HG03432 (cell line): ENCODE measurements around the gene SPPL2B.
"Not testable (repeated sequence)": the region's sequence is repeated elsewhere in the genome, so short reads cannot be mapped to it uniquely, and the experiment has no call there.

ENCODE experiments used
- ATAC-seq: cut with Tn5 transposase; IDR thresholded peaks from one replicate; pipeline ENCODE4 v1.9.1; 2021; ENCODE audit warnings: mild to moderate bottlenecking, moderate library complexity; ENCODE audit not compliant: unreplicated experiment

Gene SPPL2B

GRCh38 chr19:2375353-2376121 is 47.1 kb downstream of the SPPL2B start:
- no peak for ATAC-seq

DNA sequence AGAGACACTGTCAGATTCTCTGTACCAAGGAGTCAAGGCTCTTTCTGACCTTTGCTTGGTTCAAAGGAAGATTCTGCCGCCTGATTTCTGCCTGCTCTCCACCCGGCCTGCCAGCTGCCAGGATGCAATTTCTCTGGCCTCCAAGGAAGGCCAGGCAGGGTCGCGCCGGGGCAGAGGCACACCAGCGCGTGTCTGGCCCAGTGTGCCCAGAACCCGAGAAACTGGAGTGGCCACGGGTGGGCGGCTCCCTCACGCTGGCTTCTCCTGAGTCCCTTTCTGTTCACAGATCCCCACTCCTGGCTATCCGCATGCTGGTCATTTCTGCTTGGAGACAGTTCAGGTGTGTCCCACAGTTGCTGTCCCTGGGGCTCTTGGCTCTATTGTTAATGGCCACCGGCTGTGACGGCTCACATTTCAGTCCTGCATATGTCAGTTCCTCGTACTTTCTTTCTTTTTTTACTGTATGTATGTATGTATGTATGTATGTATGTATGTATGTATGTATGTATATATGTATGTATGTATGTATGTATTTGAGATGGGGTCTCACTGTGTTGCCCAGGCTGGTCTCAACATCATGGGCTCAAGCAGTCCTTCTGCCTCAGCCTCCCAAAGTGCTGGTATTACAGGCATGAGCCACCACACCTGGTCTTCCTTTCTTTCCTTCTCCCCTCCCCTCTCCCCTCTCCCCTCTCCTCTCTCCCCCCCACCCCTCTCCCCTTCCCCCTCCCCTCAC is 48.5 kb downstream of the SPPL2B start:
- no peak for ATAC-seq

DNA sequence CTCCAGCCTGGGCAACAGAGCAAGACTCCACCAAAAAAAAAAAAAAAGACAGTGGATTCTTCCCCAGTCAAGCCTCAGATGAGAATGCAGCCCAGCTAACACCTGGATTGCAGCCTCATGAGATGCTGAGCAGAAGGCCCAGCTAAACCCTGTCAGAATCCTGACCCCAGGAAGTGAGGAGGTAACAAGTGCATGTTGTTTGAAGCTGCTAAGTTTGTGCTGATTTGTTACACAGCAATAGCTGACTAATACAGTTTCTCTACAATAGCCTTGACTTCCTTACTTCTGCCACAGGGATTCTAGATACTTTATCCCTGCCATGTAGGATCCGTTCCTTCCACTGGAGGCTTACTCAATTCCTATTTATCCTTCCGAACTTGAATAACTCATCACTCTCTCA is 52.1 kb downstream of the SPPL2B start:
- ATAC-seq = no peak

DNA sequence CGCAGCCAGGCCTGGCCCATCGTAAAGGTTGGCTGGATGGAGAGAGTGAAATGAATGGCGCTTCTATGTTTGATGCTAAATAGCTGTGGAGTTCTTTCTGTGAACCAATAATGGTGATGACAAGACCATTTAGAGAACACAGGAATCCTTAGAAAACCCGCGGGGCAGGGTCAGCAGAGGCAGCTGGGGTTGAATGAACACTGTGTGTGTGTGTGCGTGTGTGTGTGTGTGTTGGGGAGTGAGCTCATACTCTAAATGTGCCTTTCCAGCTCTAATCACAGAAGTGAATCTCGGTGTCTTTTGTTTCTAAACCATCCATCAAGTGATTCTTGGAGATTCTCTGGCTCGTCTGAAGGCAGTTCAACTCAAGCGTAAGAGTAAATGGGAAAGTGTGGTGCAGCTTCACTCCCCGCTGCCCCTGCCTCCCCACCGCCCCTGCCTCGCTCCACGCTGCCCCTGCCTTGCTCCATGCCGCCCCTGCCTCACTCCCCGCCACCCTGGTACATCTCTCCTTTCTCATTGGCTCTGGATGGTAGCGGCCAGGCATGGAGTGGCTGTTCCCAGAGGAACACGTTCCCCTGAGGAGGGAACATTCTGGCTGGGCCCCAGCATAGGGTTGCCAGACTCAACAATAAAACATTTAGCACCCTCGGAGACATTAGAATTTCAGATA is 52.8 kb downstream of the SPPL2B start:
- no peak for ATAC-seq

- ATAC-seq = no peak
Observed at GRCh38 chr19:2382530-2383222, 54.2 kb downstream of the SPPL2B start.

DNA sequence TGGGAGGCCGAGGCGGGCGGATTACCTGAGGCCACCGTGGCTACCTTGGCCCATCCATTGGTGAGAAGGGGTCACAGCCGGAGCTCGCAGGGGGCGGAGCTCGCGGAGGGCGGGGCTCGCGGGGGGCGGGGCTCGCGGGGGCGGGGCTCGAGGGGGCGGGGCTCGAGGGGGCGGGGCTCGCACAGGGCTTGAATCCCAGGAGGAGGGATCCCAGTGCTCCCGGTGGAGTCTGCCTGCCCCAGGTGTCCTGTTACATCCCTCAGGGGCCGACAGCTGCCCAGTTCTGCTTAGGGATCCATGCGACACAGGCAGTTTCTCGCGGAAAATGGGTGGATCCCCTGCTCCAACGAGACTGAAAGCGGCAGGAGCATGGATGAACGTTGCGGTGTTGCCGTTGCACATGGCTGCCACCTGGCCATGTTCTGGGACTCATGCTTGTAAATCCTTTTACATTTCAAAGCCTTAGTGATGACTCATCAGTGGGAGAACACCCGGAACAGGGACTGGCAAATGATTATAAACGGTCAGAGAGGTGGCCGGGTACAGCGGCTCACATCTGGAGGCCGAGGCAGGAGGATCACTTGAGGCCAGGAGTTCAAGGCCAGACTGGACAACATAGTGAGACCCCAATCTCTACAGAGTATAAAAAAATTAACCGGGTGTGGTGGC is 56.7 kb downstream of the SPPL2B start:
- ATAC-seq = no peak

DNA sequence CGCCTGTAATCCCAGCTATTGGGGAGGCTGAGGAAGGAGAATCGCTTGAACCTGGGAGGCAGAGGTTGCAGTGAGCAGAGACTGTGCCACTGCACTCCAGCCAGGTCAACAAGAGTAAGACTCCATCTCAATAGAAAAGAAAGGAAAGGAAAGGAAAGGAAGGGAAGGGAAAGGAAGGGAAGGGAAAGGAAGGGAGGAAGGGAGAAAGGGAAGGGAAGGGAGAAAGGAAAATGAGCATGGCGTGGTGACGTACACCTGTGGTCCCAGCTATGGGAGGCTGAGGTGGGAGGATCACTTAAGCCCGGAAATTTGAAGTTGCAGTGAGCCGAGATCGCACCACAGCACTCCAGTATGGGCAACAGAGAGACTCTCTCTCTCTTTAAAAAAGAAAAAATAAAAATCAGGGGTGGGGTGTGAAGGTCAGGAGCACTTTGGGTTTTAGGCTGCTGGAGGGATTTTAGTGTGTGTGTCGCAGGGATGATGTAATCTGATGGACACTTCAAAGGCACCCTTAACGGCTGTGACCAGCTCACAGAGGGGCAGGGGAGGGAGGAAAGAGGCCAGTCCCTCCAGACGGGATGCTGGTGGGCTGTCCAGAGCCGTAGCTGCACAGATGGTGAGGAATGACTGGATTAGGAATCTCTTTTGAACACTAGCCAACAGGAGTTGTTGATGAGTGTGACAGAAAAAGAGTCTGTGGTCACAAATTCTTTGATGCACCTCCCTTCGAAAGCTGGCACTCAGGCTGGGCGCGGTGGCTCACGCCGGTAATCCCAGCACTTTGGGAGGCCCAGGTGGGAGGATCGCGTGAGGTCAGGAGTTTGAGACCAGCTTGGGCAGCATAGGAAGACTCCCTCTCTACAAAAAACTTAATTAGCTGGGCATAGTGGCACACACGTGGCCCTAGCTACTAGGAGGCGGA is 59.1 kb downstream of the SPPL2B start:
- ATAC-seq = no peak

DNA sequence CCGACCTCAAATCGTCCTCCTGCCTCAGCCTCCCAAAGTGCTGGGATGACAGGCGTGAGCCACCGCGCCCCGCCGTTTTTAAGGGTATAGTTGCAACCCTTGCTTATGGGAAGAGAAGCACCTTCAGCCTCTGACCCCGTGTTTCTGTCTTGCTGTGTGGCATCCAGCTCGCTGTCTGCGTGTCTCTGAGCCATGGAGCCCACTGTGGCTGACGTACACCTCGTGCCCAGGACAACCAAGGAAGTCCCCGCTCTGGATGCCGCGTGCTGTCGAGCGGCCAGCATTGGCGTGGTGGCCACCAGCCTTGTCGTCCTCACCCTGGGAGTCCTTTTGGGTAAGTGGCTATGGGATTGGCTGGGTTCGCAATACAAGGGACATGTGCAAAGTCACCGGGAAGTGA is 61.1 kb downstream of the SPPL2B start:
- no peak for ATAC-seq

DNA sequence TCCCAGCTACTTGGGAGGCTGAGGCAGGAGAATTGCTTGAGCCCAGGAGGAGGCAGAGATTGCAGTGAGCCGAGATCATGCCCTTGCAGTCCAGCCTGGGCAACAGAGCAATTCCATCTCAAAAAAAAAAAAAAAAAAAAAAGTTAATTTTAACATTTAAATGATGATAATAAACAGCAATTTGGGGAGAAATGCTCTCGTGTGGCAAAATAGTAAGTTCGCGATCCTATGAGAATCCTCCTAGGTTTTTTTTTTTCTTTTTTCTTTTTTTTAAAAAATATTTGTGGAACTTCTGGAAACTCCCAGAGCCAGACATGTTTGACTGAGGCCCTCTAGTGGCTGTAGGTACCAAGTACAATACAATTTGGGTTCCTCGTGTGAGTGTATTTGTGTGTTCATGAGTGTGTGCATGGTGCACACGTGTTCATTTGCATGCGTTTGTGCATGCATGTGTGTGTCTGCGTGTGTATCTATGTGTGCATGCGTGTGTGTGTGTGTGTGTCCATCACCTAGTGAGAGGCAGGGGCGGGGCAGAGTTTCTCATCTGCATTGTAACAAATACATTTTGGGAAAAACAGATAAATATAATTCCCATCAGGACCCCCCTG is 62.7 kb downstream of the SPPL2B start:
- no peak for ATAC-seq

DNA sequence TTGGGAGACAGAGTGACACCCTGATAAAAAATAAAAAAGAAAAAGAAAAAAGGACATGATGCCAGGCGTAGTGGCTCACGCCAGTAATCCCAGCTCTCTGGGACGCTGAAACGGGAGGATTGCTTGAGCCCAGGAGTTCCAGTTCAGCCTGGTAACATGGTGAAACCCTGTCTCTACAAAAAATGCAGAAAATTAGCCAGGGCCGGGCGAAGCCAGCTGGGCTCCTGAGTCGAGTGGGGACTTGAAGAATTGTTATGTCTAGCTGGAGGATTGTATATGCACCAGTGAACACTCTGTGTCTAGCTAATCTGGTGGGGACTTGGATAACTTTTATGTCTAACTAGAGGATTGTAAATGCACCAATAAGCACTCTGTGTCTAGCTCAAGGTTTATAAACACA is 63.9 kb downstream of the SPPL2B start:
- no peak for ATAC-seq

DNA sequence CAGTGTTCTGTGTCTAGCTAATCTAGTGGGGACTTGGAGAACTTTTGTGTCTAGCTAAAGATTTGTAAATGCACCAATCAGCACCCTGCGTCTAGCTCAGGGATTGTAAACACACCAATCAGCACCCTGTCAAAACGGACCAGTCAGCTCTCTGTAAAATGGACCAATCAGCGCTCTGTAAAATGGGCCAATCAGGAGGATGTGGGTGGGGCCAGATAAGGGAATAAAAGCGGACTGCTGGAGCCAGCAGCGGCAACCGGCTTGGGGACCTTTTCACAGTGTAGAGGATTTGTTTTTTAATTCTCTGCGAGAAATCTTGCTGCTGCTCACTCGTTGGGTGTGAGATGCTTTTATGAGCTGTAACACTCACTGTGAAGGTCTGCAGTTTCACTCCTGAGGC is 64.4 kb downstream of the SPPL2B start:
- ATAC-seq = not testable (repeated sequence)

GRCh38 chr19:2394054-2394441 is 65.6 kb downstream of the SPPL2B start:
- ATAC-seq = no peak

DNA sequence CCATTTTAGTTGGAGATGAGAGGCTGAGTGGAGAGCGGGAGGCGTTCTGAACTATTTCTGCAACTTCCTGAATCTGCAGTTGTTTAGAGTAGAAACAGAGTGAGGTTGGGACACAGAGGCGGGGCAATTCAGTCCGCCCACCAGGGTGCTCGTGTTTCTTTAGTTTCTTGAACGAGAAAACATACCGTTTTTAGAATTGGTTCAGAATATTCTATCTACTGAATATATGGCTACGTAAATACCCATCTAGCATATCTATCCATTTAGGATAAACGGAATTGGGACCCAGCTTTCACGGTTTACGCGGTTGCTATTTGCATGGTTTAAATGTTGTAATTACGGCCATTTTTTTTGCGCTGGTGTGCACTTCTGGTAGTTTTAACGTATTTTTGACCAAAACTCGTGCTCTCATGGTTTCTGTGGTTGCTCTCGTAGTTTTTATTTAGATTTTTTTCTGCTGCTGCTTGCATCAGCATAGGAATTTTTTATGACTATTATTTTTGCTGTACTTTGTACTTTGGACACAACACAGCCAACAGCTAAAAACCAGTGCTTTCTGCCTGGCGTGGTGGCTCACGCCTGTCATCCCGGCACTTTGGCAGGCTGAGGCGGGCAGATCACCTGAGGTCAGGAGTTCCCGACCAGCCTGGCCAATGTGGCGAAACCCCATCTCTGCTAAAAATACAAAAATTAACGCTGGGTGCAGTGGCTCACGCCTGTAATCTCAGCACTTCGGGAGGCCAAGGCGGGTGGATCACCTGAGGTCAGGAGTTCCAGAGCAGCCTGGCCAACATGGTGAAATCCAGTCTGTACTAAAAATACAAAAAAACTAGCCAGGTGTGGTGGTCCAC is 66.2 kb downstream of the SPPL2B start:
- ATAC-seq = no peak

GRCh38 chr19:2395293-2395829 is 66.9 kb downstream of the SPPL2B start:
- ATAC-seq = not testable (repeated sequence)

DNA sequence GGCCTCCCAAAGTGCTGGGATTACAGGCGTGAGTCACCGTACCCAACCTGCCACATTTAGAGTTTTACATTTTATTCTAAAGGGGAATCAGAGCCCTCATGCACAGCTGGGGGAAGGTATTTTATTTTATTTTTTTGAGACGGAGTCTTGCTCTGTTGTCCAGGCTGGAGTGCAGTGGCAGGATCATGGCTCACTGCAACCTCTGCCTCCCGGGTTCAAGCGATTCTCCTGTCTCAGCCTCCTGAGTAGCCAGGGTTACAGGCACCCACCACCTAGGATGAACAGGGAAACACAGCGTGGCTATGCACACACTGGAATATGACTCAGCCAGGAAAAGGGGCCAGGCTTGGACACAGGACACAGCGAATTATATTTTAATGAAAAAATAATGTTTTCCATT is 68.7 kb downstream of the SPPL2B start:
- not testable (repeated sequence) for ATAC-seq

DNA sequence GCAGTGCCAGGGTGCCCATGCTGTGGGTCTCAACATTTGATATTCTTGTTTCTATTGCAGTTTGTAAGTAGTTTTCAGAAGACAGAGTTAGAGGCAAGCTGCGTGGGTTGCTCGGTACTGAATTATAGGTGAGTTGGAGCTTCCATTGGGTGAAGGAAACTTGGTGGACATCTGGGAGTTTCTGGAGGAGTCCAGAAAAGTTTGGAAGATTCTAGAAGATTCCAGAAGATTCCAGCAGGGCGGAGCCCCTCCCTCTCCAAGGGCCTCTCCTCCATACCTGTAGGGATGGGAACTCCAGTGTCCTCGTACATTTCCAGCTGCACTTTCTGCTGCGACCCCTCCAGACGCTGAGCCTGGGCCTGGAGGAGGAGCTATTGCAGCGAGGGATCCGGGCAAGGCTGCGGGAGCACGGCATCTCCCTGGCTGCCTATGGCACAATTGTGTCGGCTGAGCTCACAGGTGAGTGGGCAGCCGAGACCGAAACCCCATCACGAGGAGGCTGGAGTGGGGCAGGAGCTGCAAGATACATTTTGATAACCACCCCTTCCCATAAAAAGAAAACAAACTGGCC is 70.3 kb downstream of the SPPL2B start:
- no peak for ATAC-seq

DNA sequence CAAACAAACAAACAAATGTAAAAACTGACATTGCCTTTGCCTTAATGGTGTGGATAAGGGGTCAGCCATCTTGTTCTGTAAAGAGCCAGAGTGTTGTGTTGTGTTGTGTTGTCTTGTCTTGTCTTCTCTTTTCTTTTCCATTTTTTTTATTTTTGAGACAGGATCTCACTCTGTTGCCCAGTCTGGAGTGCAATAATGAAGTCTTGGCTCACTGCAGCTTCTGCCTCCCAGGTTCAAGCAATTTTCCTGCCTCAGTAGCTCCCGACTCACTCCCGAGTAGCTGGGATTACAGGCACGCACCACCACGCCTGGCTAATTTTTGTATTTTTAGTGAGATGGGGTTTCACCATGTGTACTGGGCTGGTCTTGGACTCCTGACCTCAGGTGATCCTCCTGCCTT is 71.1 kb downstream of the SPPL2B start:
- ATAC-seq = no peak
